HEK293T (cell line): Measurements from ENCODE around the gene CASTOR1.

Source experiments
- BHLHE40 ChIP-seq: fragments of 450-650 bp; IDR thresholded peaks from 2 replicates; pipeline ENCODE4 v1.6.1; 2016; ENCODE audit warnings: mild to moderate bottlenecking, moderate library complexity, borderline replicate concordance
- LEF1 ChIP-seq: fragments of 450-650 bp; IDR thresholded peaks from 2 replicates; pipeline ENCODE4 v1.6.1; 2017; ENCODE audit warnings: mild to moderate bottlenecking, borderline replicate concordance
- SP1 ChIP-seq: fragments of 450-650 bp; IDR thresholded peaks from 2 replicates; pipeline ENCODE4 v1.6.1; 2017

DNA sequence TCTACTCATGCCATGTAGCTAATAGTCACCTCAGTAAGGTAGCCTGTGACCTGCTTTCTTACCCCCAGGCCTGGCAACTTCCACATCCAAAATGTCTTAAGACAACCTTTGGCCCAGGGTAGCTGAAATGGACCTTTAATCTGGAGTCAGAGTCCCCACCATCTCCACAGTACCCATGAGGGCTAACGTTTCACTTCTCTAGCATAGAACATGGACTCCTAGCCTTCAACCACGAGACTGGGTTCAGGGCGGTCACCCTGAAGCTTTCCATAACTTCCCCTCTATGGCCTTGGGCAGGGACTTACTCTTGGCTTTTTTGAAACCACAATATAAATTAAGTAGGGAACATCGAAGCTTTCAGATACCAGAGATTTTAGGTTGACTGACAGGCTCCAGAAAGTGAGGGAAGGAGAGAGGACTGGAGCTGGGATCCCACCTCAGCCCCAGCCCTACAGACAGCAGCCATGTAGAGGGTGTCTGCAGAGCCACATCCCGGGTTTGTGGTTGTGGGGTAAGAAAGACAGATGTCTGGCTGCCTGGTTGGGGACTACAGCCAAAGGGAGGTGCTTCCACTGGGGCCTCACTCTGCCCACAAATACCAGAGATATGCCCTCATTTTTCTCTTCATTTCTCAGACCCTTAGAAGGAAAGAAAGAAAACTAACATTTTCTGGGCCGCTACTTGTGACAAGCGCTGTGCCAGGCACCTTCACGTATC, 34.9 kb upstream of the CASTOR1 start:
- TF ChIP-seq LEF1 = no peak
- TF ChIP-seq BHLHE40 = no peak
- TF ChIP-seq SP1 = no peak
